H1 (cell line): ENCODE measurements around the gene DENND5B.

ENCODE experiments used
- CREB1 ChIP-seq: IDR thresholded peaks from 2 replicates; pipeline ENCODE4 v1.6.1; 2012; ENCODE audit warnings: inconsistent platforms
- CTCF ChIP-seq, 3 experiments: IDR thresholded peaks; 1 replicate in 2 of 3; 2 replicates in 1 of 3; pipeline versions ENCODE4 v1.5.1 to v1.6.1; 2011; ENCODE audit warnings: low read length in 3 of 3, mild to moderate bottlenecking in 3 of 3, inconsistent platforms in 2 of 3, low read depth in 1 of 3, moderate library complexity in 1 of 3; ENCODE audit not compliant: insufficient read depth in 1 of 3; ENCODE audit errors: control extremely low read depth in 1 of 3
- EP300 ChIP-seq, 2 experiments: IDR thresholded peaks; 1 replicate in 1 of 2; 2 replicates in 1 of 2; pipeline ENCODE4 v1.6.1; 2011 to 2012; ENCODE audit warnings: low read depth in 2 of 2, low read length in 2 of 2, mild to moderate bottlenecking in 2 of 2, borderline replicate concordance in 1 of 2, inconsistent platforms in 1 of 2, moderate library complexity in 1 of 2
- GTF2F1 ChIP-seq: IDR thresholded peaks from 2 replicates; pipeline ENCODE4 v1.6.1; 2012; ENCODE audit warnings: low read depth, low read length, improper control_type of control experiment, borderline replicate concordance
- POLR2A ChIP-seq, 2 experiments: IDR thresholded peaks; 1 replicate in 1 of 2; 2 replicates in 1 of 2; pipeline ENCODE4 v1.6.1; 2011; ENCODE audit warnings: low read depth in 2 of 2, low read length in 2 of 2, mild to moderate bottlenecking in 2 of 2; ENCODE audit errors: control extremely low read depth in 1 of 2
- POLR2AphosphoS5 ChIP-seq: IDR thresholded peaks from 2 replicates; pipeline ENCODE4 v1.6.1; 2011; ENCODE audit warnings: low read depth, low read length
- POU5F1 ChIP-seq: IDR thresholded peaks from 2 replicates; pipeline ENCODE4 v1.6.1; 2011; ENCODE audit warnings: low read depth, mild to moderate bottlenecking, low read length, moderate library complexity
- RAD21 ChIP-seq, 2 experiments: IDR thresholded peaks in 1 of 2; conservative IDR thresholded peaks in 1 of 2; 2 replicates each; pipeline ENCODE4 v1.6.1; 2011; ENCODE audit warnings: low read depth in 2 of 2, low read length in 2 of 2, improper control_type of control experiment in 1 of 2, inconsistent platforms in 1 of 2, mild to moderate bottlenecking in 1 of 2, moderate library complexity in 1 of 2
- SIN3A ChIP-seq, 2 experiments: IDR thresholded peaks in 1 of 2; conservative IDR thresholded peaks in 1 of 2; 2 replicates each; pipeline ENCODE4 v1.6.1; 2011 to 2012; ENCODE audit warnings: low read length in 2 of 2, improper control_type of control experiment in 1 of 2, low read depth in 1 of 2, mild to moderate bottlenecking in 1 of 2
- SP1 ChIP-seq: IDR thresholded peaks from 2 replicates; pipeline ENCODE4 v1.6.1; 2011; ENCODE audit warnings: low read depth, low read length
- SP4 ChIP-seq: IDR thresholded peaks from 2 replicates; pipeline ENCODE4 v1.6.1; 2012; ENCODE audit warnings: low read length, inconsistent platforms
- USF2 ChIP-seq: IDR thresholded peaks from 2 replicates; pipeline ENCODE4 v1.6.1; 2011; ENCODE audit warnings: low read length, improper control_type of control experiment

DNA sequence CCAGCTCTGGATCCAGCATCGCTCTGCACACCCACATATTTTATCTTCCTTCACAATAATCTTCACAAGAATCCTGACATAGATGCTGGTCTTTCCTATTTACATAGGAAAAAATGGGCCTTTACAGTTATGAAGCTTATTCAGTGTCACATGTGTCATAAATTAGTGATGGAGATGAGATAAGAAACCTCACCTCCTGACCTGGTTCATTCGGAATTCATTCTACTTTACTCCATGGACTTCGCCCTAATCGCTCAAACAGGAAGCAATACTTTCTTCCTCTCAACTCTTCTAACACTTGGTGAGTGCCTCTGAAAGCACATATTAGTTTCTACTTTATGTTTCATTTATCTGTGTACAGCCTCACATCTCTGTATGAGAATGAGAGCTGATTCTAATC, 253.0 kb downstream of the DENND5B start:
- TF ChIP-seq CTCF (IDR thresholded peaks at IDR 0.05; ENCODE audit: control extremely low read depth in 1 of 3, insufficient read depth in 1 of 3, low read depth in 1 of 3, low read length in 3 of 3) (no peak), POU5F1 (no peak), SP1 (no peak), EP300 (IDR thresholded peaks at IDR 0.05; ENCODE audit: borderline replicate concordance in 1 of 2, low read depth in 2 of 2, low read length in 2 of 2) (no peak), SIN3A (conservative IDR thresholded peaks at IDR 0.05 in 1 of 2, IDR thresholded peaks at IDR 0.05 in 1 of 2; ENCODE audit: low read depth in 1 of 2, low read length in 2 of 2) (no peak), SP4 (no peak), POLR2AphosphoS5 (no peak), CREB1 (no peak), USF2 (no peak), RAD21 (IDR thresholded peaks at IDR 0.05 in 1 of 2, conservative IDR thresholded peaks at IDR 0.05 in 1 of 2; ENCODE audit: low read depth in 2 of 2, low read length in 2 of 2) (no peak), POLR2A (IDR thresholded peaks at IDR 0.05; ENCODE audit: control extremely low read depth in 1 of 2, low read depth in 2 of 2, low read length in 2 of 2) (no peak), GTF2F1 (no peak)
